ENCODE results near the gene ATF7IP2. TPM values are rescaled to one million over a fixed set of nuclear protein-coding genes. Genes with fewer than 3 reads are reported as not detected.
"Not testable (repeated sequence)": the region's sequence is repeated elsewhere in the genome, so short reads cannot be mapped to it uniquely, and the experiment has no call there.

ATF7IP2 gene
- total RNA-seq, 1 donor from 2014 or later, result 8.9 TPM

DNA sequence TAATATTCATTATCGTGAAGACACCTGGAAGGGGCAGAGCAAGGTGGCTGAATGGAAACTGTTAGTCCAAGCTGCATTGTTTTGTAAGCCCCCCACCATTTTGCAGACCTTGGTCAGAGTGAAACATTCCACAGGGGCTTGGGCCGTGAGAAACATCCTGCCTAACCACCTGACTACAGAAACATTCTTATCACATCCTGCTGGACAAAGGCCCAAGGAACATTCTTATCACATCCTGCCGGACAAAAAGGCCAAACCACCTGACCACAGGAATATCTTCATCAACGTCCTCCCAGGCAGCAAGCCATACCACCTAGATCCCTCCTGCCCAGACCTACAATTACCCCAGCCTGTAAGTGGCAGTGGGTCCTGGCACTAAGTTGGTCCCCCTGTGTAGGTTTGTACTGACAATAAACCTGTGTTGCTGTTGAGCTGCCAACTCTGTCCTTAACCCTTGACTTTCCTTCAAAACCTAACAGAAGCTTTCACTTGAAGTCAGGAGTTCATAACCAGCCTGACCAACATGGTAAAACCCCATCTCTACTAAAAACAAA is 19.6 kb downstream of the ATF7IP2 start:
- TF ChIP-seq, protein P1, sequence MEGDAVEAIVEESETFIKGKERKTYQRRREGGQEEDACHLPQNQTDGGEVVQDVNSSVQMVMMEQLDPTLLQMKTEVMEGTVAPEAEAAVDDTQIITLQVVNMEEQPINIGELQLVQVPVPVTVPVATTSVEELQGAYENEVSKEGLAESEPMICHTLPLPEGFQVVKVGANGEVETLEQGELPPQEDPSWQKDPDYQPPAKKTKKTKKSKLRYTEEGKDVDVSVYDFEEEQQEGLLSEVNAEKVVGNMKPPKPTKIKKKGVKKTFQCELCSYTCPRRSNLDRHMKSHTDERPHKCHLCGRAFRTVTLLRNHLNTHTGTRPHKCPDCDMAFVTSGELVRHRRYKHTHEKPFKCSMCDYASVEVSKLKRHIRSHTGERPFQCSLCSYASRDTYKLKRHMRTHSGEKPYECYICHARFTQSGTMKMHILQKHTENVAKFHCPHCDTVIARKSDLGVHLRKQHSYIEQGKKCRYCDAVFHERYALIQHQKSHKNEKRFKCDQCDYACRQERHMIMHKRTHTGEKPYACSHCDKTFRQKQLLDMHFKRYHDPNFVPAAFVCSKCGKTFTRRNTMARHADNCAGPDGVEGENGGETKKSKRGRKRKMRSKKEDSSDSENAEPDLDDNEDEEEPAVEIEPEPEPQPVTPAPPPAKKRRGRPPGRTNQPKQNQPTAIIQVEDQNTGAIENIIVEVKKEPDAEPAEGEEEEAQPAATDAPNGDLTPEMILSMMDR (conservative IDR thresholded peaks at IDR 0.05; ENCODE audit: low read depth, low read length), result no peak
- no peak overlapping the region for H3K4me3 ChIP-seq (ENCODE audit: low read depth, low read length)
- DNase-seq (ENCODE audit: low read depth), result no peak

DNA sequence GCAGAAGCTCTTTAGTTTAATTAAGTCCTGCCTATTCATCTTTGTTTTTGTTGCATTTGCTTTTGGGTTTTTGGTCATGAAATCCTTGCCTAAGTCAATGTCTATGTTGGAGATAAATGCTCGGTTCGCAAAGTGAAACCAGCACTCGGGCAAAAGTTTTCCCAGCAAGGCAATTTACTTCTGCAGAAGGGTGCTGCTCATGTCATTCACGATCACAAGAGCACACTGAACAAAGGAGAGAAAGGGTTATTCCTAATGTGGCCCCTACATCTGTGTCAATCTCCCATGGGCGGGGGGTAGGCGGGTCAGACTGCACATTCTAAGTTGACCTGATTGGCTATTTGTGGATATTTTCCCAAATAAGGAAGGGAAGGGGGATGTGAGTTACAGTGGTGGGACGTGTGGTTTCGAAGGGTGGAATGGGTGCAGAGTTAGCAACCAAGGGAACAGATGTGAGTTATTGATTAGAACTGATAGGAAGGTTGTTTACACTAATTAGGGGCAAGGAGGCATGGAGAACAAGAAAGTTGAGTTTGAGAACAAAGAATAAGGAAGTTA is 23.0 kb downstream of the ATF7IP2 start:
- DNase-seq (ENCODE audit: low read depth), result no peak
- no peak overlapping the region for H3K4me3 ChIP-seq (ENCODE audit: low read depth, low read length)
- TF ChIP-seq, protein P1 (conservative IDR thresholded peaks at IDR 0.05; ENCODE audit: low read depth, low read length), result no peak

GRCh38 chr16:10409713-10410112 is 23.9 kb downstream of the ATF7IP2 start:
- not testable (repeated sequence) for H3K4me3 ChIP-seq (ENCODE audit: low read depth, low read length); DNase-seq (ENCODE audit: low read depth)

DNA sequence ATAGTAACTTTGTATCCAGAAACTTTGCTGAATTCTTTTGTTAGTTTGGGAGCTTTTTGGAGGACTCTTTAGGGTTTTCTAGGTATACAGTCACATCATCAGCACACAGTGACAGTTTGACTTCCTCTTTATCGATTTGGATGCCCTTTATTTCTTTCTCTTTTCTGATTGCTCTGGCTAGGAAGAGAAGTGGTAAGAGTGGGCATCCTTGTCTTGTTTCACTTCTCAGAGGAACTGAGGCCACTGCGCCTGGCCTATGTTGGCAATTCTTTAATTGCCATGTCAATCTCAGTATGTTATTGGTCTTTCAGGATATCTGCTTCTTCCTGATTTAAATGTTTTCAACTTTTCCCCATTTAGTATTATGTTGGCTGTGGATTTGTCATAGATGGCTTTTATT is 24.6 kb downstream of the ATF7IP2 start:
- TF ChIP-seq, protein P1 (conservative IDR thresholded peaks at IDR 0.05; ENCODE audit: low read depth, low read length), result no peak
- DNase-seq (ENCODE audit: low read depth), result no peak
- no peak overlapping the region for H3K4me3 ChIP-seq (ENCODE audit: low read depth, low read length)

DNA sequence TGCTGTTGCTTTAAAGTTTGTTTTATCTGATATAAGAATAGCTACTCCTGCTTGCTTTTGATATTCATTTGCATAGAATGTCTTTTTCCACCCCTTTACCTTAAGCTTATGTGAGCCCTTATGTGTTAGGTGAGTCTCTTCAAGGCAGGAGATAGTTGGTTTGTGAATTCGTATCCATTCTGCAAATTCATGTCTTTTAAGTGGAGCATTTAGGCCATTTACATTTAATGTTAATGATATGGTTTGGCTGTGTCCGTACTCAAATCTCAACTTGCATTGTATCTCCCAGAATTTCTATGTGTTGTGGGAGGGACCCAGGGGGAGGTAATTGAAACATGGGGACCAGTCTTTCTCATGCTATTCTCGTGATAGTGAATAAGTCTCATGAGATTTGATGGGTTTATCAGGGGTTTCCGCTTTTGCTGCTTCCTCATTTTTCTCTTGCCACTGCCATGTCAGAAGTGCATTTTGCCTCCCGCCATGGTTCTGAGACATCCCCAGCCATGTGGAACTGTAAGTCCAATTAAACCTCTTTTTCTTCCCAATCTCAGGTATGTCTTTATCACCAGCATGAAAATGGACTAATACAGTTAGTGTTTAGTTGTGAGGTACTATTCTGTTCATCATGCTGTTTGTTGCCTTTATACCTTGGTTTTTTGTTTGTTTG is 27.2 kb downstream of the ATF7IP2 start:
- no peak for DNase-seq (ENCODE audit: low read depth)
- TF ChIP-seq, protein P1 (conservative IDR thresholded peaks at IDR 0.05; ENCODE audit: low read depth, low read length), result no peak
- H3K4me3 ChIP-seq (ENCODE audit: low read depth, low read length), result no peak overlapping the region

DNA sequence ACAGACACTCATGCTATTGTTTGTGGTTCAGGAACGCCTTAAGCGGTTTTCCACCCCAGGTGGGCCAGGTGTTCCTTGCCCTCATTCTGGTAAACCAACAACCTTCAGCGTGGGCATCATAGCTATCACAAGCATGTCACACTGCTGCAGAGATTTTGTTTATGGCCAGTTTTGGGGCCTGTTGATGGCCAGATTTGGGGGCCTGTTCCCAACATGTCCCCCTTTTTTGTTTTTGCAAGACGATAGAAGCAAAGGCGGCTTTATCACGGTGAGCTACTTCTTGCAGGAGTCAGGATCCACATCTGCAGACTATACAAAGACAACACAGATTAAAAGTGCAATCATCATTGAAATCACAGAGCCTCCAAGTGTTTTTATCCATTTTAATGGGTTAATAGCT is 32.3 kb downstream of the ATF7IP2 start:
- not testable (repeated sequence) for H3K4me3 ChIP-seq (ENCODE audit: low read depth, low read length); DNase-seq (ENCODE audit: low read depth)

DNA sequence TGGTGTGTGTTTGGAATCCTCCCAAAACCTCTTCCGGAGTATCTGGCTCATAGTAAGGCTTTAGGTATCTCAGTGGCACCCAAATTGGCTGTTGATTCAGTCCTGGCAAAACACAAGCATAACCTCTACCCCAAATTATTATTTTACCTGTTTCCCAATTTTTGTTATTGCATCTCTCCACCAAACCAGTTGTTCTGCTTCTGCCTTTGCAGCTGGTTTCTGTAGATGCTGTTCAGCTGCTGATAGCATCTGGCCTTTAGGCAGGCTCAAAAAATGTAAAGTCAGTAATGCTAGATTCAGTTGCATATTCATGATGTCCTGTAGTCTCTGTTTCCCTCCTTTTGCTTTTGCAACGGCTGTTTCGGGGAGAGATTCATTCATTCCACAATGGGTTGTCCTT is 33.8 kb downstream of the ATF7IP2 start:
- no peak for DNase-seq (ENCODE audit: low read depth)
- H3K4me3 ChIP-seq (ENCODE audit: low read depth, low read length), result no peak overlapping the region
- TF ChIP-seq, protein P1 (conservative IDR thresholded peaks at IDR 0.05; ENCODE audit: low read depth, low read length), result no peak

- no peak overlapping the region for H3K4me3 ChIP-seq (ENCODE audit: low read depth, low read length)
- DNase-seq (ENCODE audit: low read depth), result no peak
- TF ChIP-seq, protein P1 (conservative IDR thresholded peaks at IDR 0.05; ENCODE audit: low read depth, low read length), result no peak
These were observed 35.7 kb downstream of the ATF7IP2 start for GRCh38 chr16:10421596-10421995.
